GM12892 (cell line): ENCODE measurements around the gene MFSD11.

ENCODE experiments used
- POLR2A ChIP-seq: IDR thresholded peaks from 2 replicates; pipeline ENCODE4 v1.6.1; 2011; ENCODE audit warnings: low read depth, low read length, control low read depth
- POLR2AphosphoS5 ChIP-seq: IDR thresholded peaks from 2 replicates; pipeline ENCODE4 v1.6.1; 2011; ENCODE audit warnings: low read depth, low read length, control low read depth

DNA sequence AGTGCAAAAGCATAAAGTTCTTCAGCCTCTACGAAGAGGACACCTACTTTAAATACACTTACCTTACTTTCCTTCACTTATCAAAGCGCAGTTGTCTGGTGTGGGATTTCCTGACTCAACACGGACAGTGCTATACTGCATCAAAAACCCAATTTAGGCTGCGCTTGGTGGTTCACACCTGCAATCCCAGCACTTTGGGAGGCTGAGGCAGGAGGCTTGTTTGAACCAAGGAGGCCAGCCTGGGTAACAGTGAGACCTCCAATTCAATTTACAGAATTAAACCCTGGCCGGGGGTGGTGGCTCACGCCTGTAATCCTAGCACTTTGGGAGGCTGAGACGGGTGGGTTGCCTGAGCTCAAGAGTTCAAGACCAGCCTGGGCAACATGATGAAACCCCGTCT, 15.6 kb upstream of the MFSD11 start:
- TF ChIP-seq POLR2AphosphoS5 (no peak), POLR2A (no peak)
